K562 (cell line): ENCODE data around the gene GLRX5. TPM values are rescaled to one million over a fixed set of nuclear protein-coding genes. Genes with fewer than 3 reads are reported as not detected.

ENCODE experiments used
- ATAC-seq: fragments of 200-7000 bp; cut with Tn5 transposase; 3 replicates; pipeline ENCODE4 v1.9.1; 2020; ENCODE audit warnings: moderate library complexity
- BruUV-seq: library from RNA; stranded (reverse); fragments of 400-500 nt; replicated peaks from 2 replicates; lab custom pipeline; 2021; lab: Mats Ljungman, UMichigan
- CTCF ChIA-PET: fragments of 300-600 bp; formaldehyde crosslinking; extraction: SDS; loops from one replicate; lab custom pipeline; 2021; ENCODE audit warnings: low intra/inter-chr PET ratio; lab: Yijun Ruan, JAX
- POLR2A ChIA-PET: fragments of 300-600, 350-650 bp; sonication (Branson Sonifier 250); formaldehyde crosslinking; extraction: SDS; loops from one replicate; lab custom pipeline; 2021; ENCODE audit warnings: antibody characterized with exemption, inconsistent platforms; lab: Yijun Ruan, JAX
- DNase-seq, 4 experiments: peaks; one replicate each; pipeline versions ENCODE4 v3.0.0 to v3.0.0-alpha.2; 2011 to 2018; ENCODE audit warnings: low spot score in 3 of 4, mixed read lengths in 3 of 4; ENCODE audit errors: extremely low read depth in 1 of 4
- FAIRE-seq: peaks from 2 replicates; lab custom pipeline; 2011; peaks lifted over from hg19 to GRCh38; lab: Jason Lieb, UNC
- H2AFZ ChIP-seq: 2 replicates; pipeline ENCODE4 v1.6.0; 2011; ENCODE audit warnings: low read depth, low read length, control low read depth, inconsistent platforms
- H3K27ac ChIP-seq: fragments of 200-600 bp; 3 replicates; pipeline ENCODE4 v1.8.0; 2011; ENCODE audit warnings: low read depth, mild to moderate bottlenecking, control low read depth, inconsistent platforms, low read length, moderate library complexity, mixed read lengths; ENCODE audit errors: extremely low read depth
- H3K27me3 ChIP-seq, 2 experiments: fragments of 300-600 bp in 1 of 2; 2 replicates in 1 of 2; 3 replicates in 1 of 2; pipeline versions ENCODE4 v1.6.0 to v1.8.0; 2011; ENCODE audit warnings: inconsistent platforms in 2 of 2, low read length in 2 of 2, mild to moderate bottlenecking in 1 of 2, mixed read lengths in 1 of 2, moderate library complexity in 1 of 2; ENCODE audit not compliant: control insufficient read depth in 2 of 2, insufficient read depth in 2 of 2
- H3K36me3 ChIP-seq: fragments of 300-600 bp; 3 replicates; pipeline ENCODE4 v1.8.0; 2011; ENCODE audit warnings: mild to moderate bottlenecking, low read length, inconsistent platforms; ENCODE audit not compliant: control insufficient read depth, insufficient read depth
- H3K4me1 ChIP-seq, 2 experiments: fragments of 200-600 bp in 1 of 2; replicated peaks in 1 of 2; 2 replicates in 1 of 2; 3 replicates in 1 of 2; pipeline versions ENCODE4 v1.5.1 to v1.8.0; 2011; ENCODE audit warnings: inconsistent platforms in 2 of 2, low read length in 2 of 2, mild to moderate bottlenecking in 1 of 2, mixed read lengths in 1 of 2, moderate library complexity in 1 of 2; ENCODE audit not compliant: control insufficient read depth in 2 of 2, insufficient read depth in 2 of 2
- H3K4me2 ChIP-seq: 2 replicates; pipeline ENCODE4 v1.6.1; 2011; ENCODE audit warnings: low read length, control low read depth, inconsistent platforms, mixed read lengths; ENCODE audit not compliant: insufficient read depth
- H3K4me3 ChIP-seq: fragments of 200-600 bp; sonication (generic), shearing (Covaris generic); 2 replicates; pipeline ENCODE4 v1.5.1; 2016; ENCODE audit warnings: control low read depth, inconsistent platforms
- H3K79me2 ChIP-seq: fragments of 200-600 bp; 3 replicates; pipeline ENCODE4 v1.8.0; 2011; ENCODE audit warnings: low read length, inconsistent platforms; ENCODE audit not compliant: control insufficient read depth, insufficient read depth
- H3K9ac ChIP-seq, 2 experiments: 2 replicates each; pipeline versions ENCODE4 v1.6.0 to v1.6.1; 2011; ENCODE audit warnings: low read depth in 2 of 2, low read length in 2 of 2, control low read depth in 1 of 2, inconsistent platforms in 1 of 2, mild to moderate bottlenecking in 1 of 2, mixed read lengths in 1 of 2; ENCODE audit not compliant: insufficient read depth in 1 of 2
- H3K9me1 ChIP-seq: one replicate; pipeline ENCODE4 v1.6.0; 2011; ENCODE audit warnings: inconsistent platforms, mild to moderate bottlenecking, low read length, moderate library complexity; ENCODE audit not compliant: control insufficient read depth, insufficient read depth
- H3K9me3 ChIP-seq: replicated peaks from 2 replicates; pipeline ENCODE4 v1.5.1; 2011; ENCODE audit warnings: low read depth, low read length, inconsistent platforms; ENCODE audit not compliant: control insufficient read depth, insufficient read depth
- H4K20me1 ChIP-seq: replicated peaks from 2 replicates; pipeline ENCODE4 v1.6.1; 2011; ENCODE audit warnings: low read length, inconsistent platforms, mixed read lengths; ENCODE audit not compliant: control insufficient read depth, insufficient read depth
- ATF7 ChIP-seq: fragments of 450-650 bp; IDR thresholded peaks from 2 replicates; pipeline ENCODE4 v1.7.1; 2014; ENCODE audit warnings: mild to moderate bottlenecking, moderate library complexity
- CBX8 ChIP-seq: fragments of 200-600 bp; sonication (generic); IDR thresholded peaks from 2 replicates; pipeline ENCODE4 v1.6.1; 2012; ENCODE audit warnings: borderline replicate concordance, mixed run types, low read depth, mild to moderate bottlenecking, moderate library complexity, mixed read lengths, low read length, control low read depth, inconsistent platforms; ENCODE audit not compliant: poor library complexity, severe bottlenecking; ENCODE audit errors: extremely low read depth
- ERF ChIP-seq: fragments of 450-650 bp; formaldehyde crosslinking; IDR thresholded peaks from 2 replicates; pipeline ENCODE4 v1.4.0; 2020; ENCODE audit warnings: mild to moderate bottlenecking, mixed read lengths
- ETS1 ChIP-seq: conservative IDR thresholded peaks from 2 replicates; pipeline ENCODE4 v1.6.1; 2011; ENCODE audit warnings: low read depth, mild to moderate bottlenecking, low read length; ENCODE audit not compliant: control insufficient read depth
- MCM5 ChIP-seq: fragments of 450-650 bp; IDR thresholded peaks from 2 replicates; pipeline ENCODE4 v1.6.1; 2016; ENCODE audit warnings: low read depth
- MYBL2 ChIP-seq, 2 experiments: fragments of 450-650 bp in 1 of 2; sonication (generic) in 1 of 2; formaldehyde crosslinking in 1 of 2; IDR thresholded peaks; 2 replicates each; pipeline versions ENCODE4 v1.6.1 to v1.8.1; 2017 to 2022; ENCODE audit warnings: borderline replicate concordance in 1 of 2, inconsistent platforms in 1 of 2, low read depth in 1 of 2, mild to moderate bottlenecking in 1 of 2, missing genetic modification reagents in 1 of 2, moderate library complexity in 1 of 2
- SIN3B ChIP-seq: fragments of 450-650 bp; IDR thresholded peaks from 2 replicates; pipeline ENCODE4 v1.6.1; 2017; ENCODE audit warnings: low read depth, mild to moderate bottlenecking, moderate library complexity
- STAT6 ChIP-seq: sonication (generic); formaldehyde crosslinking; IDR thresholded peaks from 2 replicates; pipeline ENCODE4 v1.8.1; 2023; ENCODE audit warnings: mild to moderate bottlenecking, missing genetic modification reagents
- TFAM ChIP-seq: fragments of 250-450 bp; sonication (Bioruptor Pico); conservative IDR thresholded peaks from 2 replicates; pipeline ENCODE4 v1.5.0; 2021; ENCODE audit warnings: mild to moderate bottlenecking, moderate library complexity
- ZNF324 ChIP-seq: fragments of 250-450 bp; sonication (Bioruptor Pico); IDR thresholded peaks from 2 replicates; pipeline ENCODE4 v1.4.0; 2020; ENCODE audit warnings: mild to moderate bottlenecking
- ZNF830 ChIP-seq: fragments of 250-450 bp; sonication (Bioruptor Pico); IDR thresholded peaks from 2 replicates; pipeline ENCODE4 v1.5.0; 2021; ENCODE audit warnings: mild to moderate bottlenecking
- WGBS: fragments of 100-300 bp; shearing (Covaris generic); methylation state at CpG from one replicate; pipeline ENCODE4 v1.1.6; 2016; ENCODE audit warnings: low coverage, mixed read lengths; ENCODE audit not compliant: insufficient coverage; ENCODE audit errors: missing lambda C conversion rate; 5-methylcytosine and 5-hydroxymethylcytosine counted together
- in situ Hi-C: fragments of 300-500 bp; cut with MboI; formaldehyde crosslinking; loops from 4 replicates; pipeline ENCODE4 v1.15.0; 2018; ENCODE audit warnings: inconsistent platforms, mixed read lengths
- intact Hi-C: fragments of 100-400 bp; cut with micrococcal nuclease; formaldehyde crosslinking; loops from 2 replicates; pipeline ENCODE4 v1.14.2; 2022
- polyA plus RNA-seq, 8 experiments: library from polyadenylated mRNA; depleted of rRNA in 4 of 8; stranded (reverse) in 5 of 8; unstranded in 3 of 8; fragments of >200 nt; fragmentation: Nextera tagmentation in 2 of 8; fragmentation: Illumina TruSeq in 1 of 8; extraction: Ambion mirVana in 2 of 8; extraction: Trizol in 1 of 8; gene quantifications; 2 replicates each; pipeline versions ENCODE4 v1.2.1 to v1.2.3, GENCODE V29; 2011 to 2014; ENCODE audit warnings: inconsistent platforms in 1 of 8, missing spikeins in 1 of 8
- total RNA-seq, 7 experiments: library from RNA; depleted of rRNA in 6 of 7; stranded (reverse); fragments of >200 nt in 6 of 7; fragmentation: Illumina TruSeq in 2 of 7; extraction: Trizol in 2 of 7; gene quantifications; 2 replicates each; pipeline versions ENCODE4 v1.2.1 to v1.2.3, GENCODE V29; 2011 to 2021; ENCODE audit warnings: low replicate concordance in 1 of 7
- TF ChIP-seq, protein P1 (sequence below): fragments of 450-650 bp; IDR thresholded peaks from 2 replicates; pipeline ENCODE4 v1.6.1; 2016
- TF ChIP-seq, protein P2 (sequence below), 2 experiments: fragments of 450-650 bp; conservative IDR thresholded peaks; 2 replicates each; pipeline ENCODE4 v1.6.1; 2017; ENCODE audit warnings: mild to moderate bottlenecking in 2 of 2, moderate library complexity in 2 of 2

The GLRX5 gene
- total and polyA plus RNA-seq, 9 of the 15 experiments (the other 6 are each of a cell fraction or from before 2014, with no cell fraction given), result 16.7 to 96.8 (median 66.8) TPM

DNA sequence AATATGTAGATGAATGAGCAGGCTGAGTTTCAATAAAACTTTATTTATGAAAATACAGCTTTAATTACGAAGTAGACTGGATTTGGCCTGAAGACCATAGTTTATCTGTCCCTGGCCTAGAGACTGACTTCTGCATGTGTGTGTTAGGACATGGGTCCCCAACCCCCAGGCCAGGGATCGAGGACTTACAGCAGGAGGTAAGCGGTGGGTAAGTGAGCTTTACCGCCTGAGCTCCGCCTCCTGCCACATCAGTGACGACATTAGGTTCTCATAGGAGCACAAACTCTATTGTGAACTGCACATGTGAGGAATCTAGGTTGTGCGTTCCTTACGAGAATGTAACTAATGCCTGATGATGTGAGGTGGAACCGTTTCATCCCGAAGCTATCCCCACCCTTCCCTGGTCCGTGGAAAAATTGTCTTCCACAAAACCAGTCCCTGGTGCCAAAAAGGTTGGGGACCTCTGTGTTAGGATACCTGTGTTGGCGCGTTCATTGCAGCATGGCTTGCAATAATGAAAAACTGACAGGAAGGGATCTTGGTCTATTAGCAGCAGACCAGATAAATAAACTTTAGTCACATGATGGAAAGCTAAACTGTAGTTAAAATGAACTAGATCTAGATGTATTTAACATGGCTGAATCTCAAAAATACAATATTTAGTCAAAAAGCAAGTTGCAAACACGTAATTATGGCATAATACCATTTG is 4.1 kb downstream of the GLRX5 start:
- BruUV-seq, result no TSS peak
- Histone ChIP-seq H3K79me2 (peaks cover 96% of the 10 kb centered on the region), H3K27me3 (no peaks in the 10 kb centered on the region), H3K4me3 (peak overlapping the region; percentile 25), H3K4me2 (peak overlapping the region; percentile 100), H3K9me3 (no peaks in the 10 kb centered on the region), H3K27ac (peak overlapping the region; percentile 94), H3K9ac (peak overlapping the region; percentile 78 to 89; a peak in 3 of 4 replicates), H3K9me1 (no peaks in the 10 kb centered on the region), H3K36me3 (peaks cover 16% of the 10 kb centered on the region; the same call in 2 of the 3 replicates), H4K20me1 (peaks cover 23% of the 10 kb centered on the region; the same call in 1 of the 2 replicates), H3K4me1 (peaks cover 12 to 50% of the 10 kb centered on the region in 2 experiments), H2AFZ (no peak overlapping the region)
- intact Hi-C loops (no loop called here), in situ Hi-C loops (no loop called here)
- POLR2A ChIA-PET, result interaction anchor here (0.6 to 1.3 kb wide), 7 partner anchors 13 to 844 kb away, joined by 3 to 5 read pairs (median 4); no protein-coding TSS in a partner anchor
- DNase-seq (peak in 1 of 4 experiments; percentile 61), ATAC-seq (peak; percentile 3; the same call in 1 of the 3 replicates), FAIRE-seq (peak; percentile 88)
- WGBS, result 12% methylated on average over 14 of the region's 14 CpGs
- CTCF ChIA-PET, result no interaction called here
- TF ChIP-seq TFAM (CRISPR knock-in tag) (no peak), STAT6 (CRISPR knock-in tag) (no peak), MYBL2 (IDR thresholded peaks at IDR 0.05; ENCODE audit: low read depth) (no peak), MYBL2 (CRISPR knock-in tag; IDR thresholded peaks at IDR 0.05; ENCODE audit: borderline replicate concordance) (no peak), ZNF830 (no peak), SIN3B (no peak), ATF7 (peak; percentile 50; the same call in 1 of the 2 replicates), ZNF324 (CRISPR knock-in tag) (no peak), ETS1 (no peak), CBX8 (no peak), ERF (CRISPR knock-in tag) (no peak), MCM5 (no peak)
- TF ChIP-seq, protein P1, sequence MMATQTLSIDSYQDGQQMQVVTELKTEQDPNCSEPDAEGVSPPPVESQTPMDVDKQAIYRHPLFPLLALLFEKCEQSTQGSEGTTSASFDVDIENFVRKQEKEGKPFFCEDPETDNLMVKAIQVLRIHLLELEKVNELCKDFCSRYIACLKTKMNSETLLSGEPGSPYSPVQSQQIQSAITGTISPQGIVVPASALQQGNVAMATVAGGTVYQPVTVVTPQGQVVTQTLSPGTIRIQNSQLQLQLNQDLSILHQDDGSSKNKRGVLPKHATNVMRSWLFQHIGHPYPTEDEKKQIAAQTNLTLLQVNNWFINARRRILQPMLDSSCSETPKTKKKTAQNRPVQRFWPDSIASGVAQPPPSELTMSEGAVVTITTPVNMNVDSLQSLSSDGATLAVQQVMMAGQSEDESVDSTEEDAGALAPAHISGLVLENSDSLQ, result no peak
- TF ChIP-seq, protein P2, sequence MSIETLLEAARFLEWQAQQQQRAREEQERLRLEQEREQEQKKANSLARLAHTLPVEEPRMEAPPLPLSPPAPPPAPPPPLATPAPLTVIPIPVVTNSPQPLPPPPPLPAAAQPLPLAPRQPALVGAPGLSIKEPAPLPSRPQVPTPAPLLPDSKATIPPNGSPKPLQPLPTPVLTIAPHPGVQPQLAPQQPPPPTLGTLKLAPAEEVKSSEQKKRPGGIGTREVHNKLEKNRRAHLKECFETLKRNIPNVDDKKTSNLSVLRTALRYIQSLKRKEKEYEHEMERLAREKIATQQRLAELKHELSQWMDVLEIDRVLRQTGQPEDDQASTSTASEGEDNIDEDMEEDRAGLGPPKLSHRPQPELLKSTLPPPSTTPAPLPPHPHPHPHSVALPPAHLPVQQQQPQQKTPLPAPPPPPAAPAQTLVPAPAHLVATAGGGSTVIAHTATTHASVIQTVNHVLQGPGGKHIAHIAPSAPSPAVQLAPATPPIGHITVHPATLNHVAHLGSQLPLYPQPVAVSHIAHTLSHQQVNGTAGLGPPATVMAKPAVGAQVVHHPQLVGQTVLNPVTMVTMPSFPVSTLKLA (conservative IDR thresholded peaks at IDR 0.05), result peak in 1 of 2 experiments; percentile 23; a peak in 1 of 4 replicates
